NCI-H128 (cell line): ENCODE measurements around the gene C16orf90.
"Not testable (repeated sequence)": the region's sequence is repeated elsewhere in the genome, so short reads cannot be mapped to it uniquely, and the experiment has no call there.

Experiments used
- DNase-seq: peaks from one replicate; lab custom pipeline; 2025; ENCODE audit not compliant: unreplicated experiment; lab: John Stamatoyannopoulos, UW

C16orf90 gene

GRCh38 chr16:3485097-3485745, 10.1 kb downstream of the C16orf90 start:
- no peak for DNase-seq

DNA sequence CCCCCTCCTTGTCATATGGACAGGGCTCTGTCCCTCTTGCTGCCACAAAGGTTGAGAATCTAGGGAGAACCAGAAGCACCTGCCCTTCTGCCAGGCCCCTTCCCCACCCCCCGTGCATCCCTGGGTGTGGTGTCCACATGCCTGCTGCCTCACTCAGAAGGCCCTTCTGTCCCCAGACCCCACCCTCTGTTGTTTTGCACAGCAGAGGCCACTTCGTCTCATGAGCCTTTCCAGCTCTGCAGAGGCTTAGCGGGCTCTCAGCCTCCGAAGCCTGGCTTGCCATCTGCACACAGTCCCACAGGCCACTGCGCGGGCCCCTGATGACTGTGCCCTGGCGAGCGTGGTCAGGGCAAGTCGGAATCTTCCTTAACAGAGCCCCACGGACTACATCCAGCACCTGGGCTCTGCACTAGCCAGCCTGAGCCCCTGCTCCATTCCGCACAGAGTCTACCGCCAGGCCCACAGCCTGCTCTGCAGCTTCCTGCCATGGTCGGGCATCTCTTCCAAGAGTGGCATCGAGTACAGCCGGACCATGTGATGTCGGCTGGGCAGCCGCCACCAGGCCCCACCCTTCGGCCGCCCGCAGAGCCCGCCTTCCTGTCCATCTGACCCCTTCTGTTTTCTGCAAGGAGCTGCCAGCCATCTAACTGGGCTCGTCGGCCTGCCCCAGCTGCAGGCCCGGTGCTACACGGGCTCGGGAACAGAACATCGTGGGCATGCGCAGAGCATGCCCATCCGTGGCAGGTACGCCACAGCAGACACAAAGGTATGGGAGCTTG, 10.8 kb downstream of the C16orf90 start:
- no peak for DNase-seq

- no peak for DNase-seq
Measured at GRCh38 chr16:3482659-3483241, 12.5 kb downstream of the C16orf90 start.

- DNase-seq: no peak
Measured at GRCh38 chr16:3481696-3482658, 13.3 kb downstream of the C16orf90 start.

GRCh38 chr16:3480901-3481695, 14.2 kb downstream of the C16orf90 start:
- no peak for DNase-seq

DNA sequence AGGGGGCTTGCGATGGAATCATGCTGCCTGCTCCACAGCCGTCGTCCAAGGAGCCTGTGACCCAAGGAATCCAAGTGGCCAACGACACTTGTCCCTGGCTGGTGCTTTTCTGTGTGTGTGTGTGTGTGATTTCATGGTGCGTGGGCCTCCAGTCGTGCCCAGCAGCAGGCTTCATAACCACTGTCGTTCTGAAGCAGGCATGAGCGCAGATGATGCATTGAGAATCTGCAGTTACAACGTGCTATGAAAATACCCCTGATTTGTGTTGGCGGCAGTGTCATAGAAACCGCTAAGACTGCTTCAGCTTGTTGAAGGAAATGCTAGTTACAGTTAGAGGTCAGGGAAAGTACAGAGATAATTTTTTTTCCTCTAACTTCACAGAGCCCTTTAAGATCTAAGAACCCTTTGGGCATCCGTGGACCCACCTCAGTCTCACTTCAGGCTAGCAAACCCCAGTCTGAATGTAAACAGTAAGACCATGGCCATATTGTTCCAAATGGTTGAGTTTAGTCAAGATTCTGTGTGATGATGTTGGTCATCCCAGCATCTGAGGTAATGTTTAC, 15.6 kb downstream of the C16orf90 start:
- no peak for DNase-seq

DNA sequence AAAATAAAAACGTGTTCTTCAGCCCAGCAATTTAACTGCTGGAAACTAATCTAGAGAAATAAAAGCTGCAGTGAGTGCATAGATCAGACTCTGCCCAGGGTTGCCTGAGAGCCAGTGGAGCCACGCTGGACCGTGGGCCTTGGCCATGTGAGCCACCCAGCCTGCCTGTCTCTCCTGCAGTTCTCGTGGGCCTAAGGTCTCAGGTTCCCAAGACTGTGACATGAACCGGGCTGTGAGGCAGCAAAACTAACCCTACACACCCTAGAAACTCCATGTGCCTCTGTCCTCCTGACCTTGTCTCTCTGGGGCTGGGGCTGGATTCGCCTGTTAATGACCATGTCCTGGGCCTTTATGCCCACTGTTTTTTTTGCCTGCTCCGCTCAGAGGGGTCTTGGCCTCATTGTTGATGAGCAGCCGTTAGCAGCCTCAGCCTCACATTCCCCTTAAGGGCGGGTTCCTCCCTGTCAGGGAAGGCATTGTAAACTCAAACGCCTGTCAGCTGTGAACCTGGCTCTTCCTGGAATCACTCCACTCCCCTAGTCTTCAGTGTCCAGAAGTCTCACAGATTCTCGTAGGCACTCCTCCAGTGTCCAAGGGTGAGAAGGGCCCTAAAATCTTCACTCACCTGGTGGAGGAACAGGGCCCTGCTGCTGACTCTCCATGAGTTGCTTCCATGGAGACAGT, 16.9 kb downstream of the C16orf90 start:
- no peak for DNase-seq

DNA sequence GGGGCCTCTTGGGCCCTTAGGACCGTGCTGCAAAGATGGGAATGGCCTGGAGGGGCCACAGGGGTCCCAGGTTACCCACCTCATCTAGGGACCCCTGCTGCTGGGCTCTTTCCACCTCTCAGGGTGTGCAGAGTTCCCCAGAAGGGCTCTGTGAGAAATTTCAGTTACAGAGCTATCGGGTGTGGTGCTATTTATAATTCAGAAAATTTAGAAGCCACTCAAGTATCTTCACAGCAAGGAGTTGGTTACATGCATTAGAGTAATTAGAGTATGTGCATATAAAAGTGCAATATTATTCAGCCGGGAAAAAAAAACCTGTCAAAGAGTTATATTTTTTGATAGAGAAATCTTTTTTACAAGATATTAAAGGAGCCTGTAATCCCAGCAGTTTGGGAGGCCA, 18.9 kb downstream of the C16orf90 start:
- DNase-seq: no peak

DNA sequence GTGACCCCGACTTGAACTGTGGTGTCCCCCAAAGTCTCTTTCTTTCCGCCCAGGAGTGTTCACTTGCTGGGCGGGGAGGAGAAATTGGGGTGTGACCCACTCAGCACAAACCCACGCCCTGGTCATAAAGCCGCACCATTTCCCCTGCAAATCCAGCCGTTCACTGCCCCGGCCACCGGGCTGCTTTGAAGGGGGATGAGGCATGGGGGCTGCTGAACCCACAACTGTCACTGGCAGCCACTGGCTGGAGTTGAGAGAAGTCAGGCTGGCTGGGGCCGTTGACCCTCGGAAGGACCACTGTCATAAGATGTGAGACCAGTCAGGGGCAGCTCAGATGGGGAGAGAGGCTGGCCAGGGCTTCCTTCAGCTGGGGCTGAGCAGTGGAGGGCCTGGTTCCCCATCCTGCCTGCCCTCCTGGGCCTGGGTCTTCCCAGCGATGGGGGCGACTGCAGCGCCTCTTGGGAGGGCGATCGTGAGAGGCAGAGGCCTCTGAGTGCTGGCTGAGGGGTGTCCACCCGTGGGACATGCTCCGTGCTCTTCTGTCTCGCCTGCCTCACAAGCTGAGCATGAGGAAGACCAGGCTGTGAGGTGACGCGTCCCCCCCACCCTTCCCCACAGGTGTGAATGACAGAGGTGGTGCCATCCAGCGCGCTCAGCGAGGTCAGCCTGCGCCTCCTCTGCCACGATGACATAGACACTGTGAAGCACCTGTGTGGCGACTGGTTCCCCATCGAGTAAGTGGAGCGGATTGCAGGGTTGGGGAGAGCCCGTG, 19.5 kb downstream of the C16orf90 start:
- no peak for DNase-seq

- DNase-seq: not testable (repeated sequence)
Measured at GRCh38 chr16:3474870-3475269, 20.4 kb downstream of the C16orf90 start.

DNA sequence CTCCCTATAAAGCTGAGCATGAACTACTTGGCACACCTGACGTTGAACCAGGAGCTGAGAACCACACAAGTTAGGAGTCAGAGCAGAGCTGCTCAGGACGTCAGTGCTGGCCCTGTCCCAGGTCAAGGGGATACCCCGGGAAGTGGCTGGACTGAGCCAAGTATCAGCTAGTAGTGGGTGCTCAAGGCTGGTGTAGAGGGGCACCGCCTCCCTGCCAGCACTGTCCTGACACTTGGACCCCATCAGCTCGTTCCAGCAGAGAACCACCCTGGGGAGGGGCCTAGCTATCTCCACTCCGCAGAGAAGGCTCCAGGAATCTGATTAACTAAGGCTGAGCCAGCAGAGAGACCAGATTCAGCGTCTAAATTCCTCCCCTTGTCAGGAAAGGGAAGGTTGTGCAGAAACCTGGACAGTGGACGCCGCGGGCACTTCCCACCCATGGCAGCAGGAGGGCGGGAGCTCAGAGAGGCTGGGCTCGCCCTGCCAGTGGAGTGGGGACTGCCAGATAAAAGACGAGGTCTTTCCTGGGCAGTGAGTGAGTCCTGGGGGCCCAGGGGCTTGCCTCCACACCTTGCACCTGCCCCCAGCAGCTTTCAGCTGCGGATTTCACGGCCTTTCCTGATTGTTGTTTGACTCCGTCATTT, 21.0 kb downstream of the C16orf90 start:
- no peak for DNase-seq

GRCh38 chr16:3473596-3473943, 21.7 kb downstream of the C16orf90 start:
- not testable (repeated sequence) for DNase-seq

GRCh38 chr16:3472878-3473595, 22.3 kb downstream of the C16orf90 start:
- DNase-seq: no peak

DNA sequence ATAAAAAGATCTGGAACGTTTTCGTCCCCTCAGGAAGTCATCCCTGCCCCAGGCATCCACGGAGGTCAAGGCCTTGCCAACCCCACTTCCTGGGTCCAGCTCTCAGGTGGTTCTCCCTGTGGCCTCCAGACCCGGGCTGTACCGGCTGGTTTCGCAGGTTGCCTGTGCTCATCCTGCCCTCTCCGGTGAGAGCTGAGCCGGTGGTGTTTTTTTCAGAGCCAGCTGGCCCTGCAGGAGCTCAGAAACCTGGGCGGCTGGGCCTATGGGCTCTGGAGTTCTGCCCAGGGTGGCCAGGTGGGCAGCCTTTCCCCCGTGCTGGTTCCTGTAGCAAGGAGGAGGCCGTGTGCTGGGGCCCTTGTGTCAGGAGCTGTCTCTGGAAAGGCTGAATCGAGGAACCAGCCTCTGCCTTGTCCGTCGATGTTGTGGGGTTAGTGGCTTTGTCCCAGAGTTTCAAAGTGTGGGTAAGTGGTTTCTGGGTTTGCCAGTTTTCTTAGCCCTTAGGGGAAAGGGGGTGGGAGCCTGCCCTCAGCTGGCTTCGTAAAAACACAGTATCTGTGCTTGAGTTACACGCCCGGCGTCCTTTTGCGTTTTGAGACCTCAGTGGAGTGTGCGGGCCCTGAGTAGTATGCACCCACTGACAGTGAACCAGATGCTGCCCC, 23.6 kb downstream of the C16orf90 start:
- no peak for DNase-seq

GRCh38 chr16:3470723-3471122, 24.6 kb downstream of the C16orf90 start:
- no peak for DNase-seq

DNA sequence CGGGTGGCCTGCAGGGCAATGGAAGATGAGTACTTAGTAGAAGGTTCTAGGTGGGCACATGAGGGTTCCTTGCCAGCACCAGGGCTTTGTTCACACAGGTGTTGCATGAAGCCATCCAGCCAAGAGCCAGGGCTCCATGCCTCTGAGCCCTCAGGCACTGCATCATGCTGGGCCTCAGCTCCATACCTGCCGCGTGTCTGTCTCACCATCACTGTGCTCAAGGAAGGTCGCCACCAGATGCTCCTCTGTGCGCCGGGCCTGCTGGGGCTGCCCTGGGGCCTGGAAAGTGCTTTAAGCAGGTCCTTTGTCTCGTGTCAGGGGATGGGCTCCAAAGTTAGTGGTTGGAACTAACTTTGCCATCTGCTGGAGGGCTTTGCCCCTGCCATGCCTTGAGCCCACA, 25.6 kb downstream of the C16orf90 start:
- no peak for DNase-seq

DNA sequence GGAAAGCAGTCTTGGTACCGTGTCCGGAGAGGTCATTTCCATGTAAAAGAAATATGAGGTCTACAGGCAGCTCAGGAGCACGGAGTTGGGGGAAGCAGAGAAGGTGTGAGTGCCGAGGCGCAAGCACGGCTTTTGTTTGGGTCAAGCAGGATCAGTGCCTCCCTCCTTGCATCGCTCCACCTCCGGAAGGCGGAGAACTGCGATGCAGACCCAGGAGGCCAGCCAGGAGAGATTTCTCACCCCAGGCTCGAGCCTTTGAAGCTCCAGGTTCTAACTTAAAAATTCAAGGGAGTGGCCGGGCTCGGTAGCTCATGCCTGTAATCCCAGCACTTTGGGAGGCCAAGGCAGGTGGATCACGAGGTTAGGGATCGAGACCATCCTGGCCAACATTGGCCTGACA, 26.8 kb downstream of the C16orf90 start:
- no peak for DNase-seq
